GM12801 (cell line): ENCODE measurements around the gene UCK2.

Experiments
- CTCF ChIP-seq: IDR thresholded peaks from one replicate; pipeline ENCODE4 v1.5.1; 2011; ENCODE audit warnings: control low read depth; ENCODE audit not compliant: insufficient read length; ENCODE audit errors: extremely low read depth

UCK2 gene

GRCh38 chr1:165829888-165830287 lies 2.5 kb downstream of the UCK2 start:
- no peak for TF ChIP-seq CTCF

GRCh38 chr1:165831146-165831545 lies 3.7 kb downstream of the UCK2 start:
- no peak for TF ChIP-seq CTCF

GRCh38 chr1:165832902-165833301 lies 5.5 kb downstream of the UCK2 start:
- no peak for TF ChIP-seq CTCF

- no peak for TF ChIP-seq CTCF
Measured at GRCh38 chr1:165833358-165833757, 5.9 kb downstream of the UCK2 start.

DNA sequence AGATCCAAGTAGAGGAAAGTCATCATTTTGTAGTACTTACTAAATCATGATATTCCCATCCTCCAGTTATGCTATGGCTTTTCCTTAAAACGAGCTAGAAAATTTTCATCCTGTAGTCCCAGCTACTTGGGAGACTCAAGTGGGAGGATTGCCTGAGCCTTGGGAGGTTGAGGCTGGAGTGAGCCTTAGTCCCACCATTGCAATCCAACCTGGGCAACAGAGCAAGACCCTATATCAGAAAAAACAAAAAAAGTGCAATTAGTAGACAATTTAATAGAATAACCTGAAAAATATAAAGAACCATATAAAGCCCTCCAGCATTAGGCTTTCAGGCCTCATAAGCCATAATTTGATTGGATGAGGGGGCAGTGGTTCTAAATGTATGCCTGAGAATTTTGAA lies 6.8 kb downstream of the UCK2 start:
- TF ChIP-seq CTCF: no peak

- TF ChIP-seq CTCF: no peak
Measured at GRCh38 chr1:165834881-165835280, 7.5 kb downstream of the UCK2 start.

DNA sequence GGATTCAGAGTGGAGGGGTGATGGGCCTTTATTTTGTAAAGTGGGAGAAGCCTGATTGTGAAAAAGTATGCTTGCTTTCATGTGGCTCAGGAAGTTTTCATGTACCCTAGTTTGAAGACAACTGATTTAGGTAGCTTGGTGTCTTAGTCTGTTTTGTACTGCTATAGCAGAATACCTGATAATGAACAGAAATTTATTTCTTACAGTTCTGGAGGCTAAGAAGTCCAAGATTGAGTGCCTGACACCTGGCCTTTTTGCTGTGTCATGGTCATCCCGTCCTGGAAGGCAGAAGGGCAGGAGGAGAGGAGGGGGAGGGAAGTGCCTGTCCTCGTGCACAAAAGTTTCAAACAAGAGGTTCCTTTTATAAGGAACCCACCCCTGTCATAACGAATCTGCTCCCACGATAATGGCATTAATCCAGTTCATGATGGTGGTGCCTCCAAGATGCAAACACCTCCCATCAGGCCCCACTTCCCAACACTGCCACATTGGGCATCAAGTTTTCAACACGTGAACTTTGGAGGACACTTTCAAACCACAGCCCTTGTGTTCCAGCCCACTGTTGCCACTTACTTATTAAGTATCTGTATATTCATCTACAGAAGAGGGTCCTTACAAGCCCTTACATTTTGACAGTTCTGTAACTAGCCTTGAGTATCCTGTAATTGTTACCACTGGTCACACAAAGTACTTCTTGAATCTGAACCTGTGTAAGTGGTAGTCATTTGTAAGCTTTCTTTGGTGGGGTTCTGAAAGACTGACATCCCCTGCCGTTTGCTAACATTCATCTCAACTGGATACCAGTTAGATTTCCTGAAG lies 9.5 kb downstream of the UCK2 start:
- no peak for TF ChIP-seq CTCF
